Natural killer cell treated with Interleukin-12 subunit alpha and Interleukin-12 subunit beta and Interleukin-15 and Interleukin-18, amount 100 ng/mL, for 72 hours (primary cell): ENCODE results near the gene MAP1LC3A. TPM values are rescaled to one million over a fixed set of nuclear protein-coding genes. Genes with fewer than 3 reads are reported as not detected.

Source experiments
- total RNA-seq, 2 donors: library from RNA; stranded (reverse); gene quantifications; one replicate each; pipeline ENCODE4 v1.2.3, GENCODE V29; 2022

Gene MAP1LC3A
- total RNA-seq, 2 donors from 2014 or later: 5.3 to 6.4 TPM

Other genes with a start within 250 kb of the MAP1LC3A start
- 10 to 100 TPM; 79.5 to 83.6 TPM for gene ITCH, start 195.4 kb upstream of the MAP1LC3A start, total RNA-seq
- gene DYNLRB1, start 42.3 kb upstream of the MAP1LC3A start, total RNA-seq: 100 to 1,000 TPM in 1 of 2 donors, 10 to 100 TPM in 1; 71.4 to 120 TPM
- gene PIGU, start 118.4 kb downstream of the MAP1LC3A start, total RNA-seq: 10 to 100 TPM; 20.1 to 20.6 TPM
- 1 to 10 TPM; 3.0 to 4.3 TPM for gene TP53INP2, start 145.6 kb downstream of the MAP1LC3A start, total RNA-seq